22Rv1 (cell line): Measurements from ENCODE around the gene CNTNAP4.

Source experiments
- H3K27ac ChIP-seq: fragments of 450-650 bp; 2 replicates; pipeline ENCODE4 v1.5.1; 2017
- ZFX ChIP-seq: fragments of 450-650 bp; IDR thresholded peaks from 2 replicates; pipeline ENCODE4 v1.6.1; 2017; ENCODE audit warnings: antibody characterized with exemption, borderline replicate concordance
- TF ChIP-seq, protein P1 (sequence below): fragments of 450-650 bp; IDR thresholded peaks from 2 replicates; pipeline ENCODE4 v1.5.1; 2017; ENCODE audit warnings: mild to moderate bottlenecking

The CNTNAP4 gene

DNA sequence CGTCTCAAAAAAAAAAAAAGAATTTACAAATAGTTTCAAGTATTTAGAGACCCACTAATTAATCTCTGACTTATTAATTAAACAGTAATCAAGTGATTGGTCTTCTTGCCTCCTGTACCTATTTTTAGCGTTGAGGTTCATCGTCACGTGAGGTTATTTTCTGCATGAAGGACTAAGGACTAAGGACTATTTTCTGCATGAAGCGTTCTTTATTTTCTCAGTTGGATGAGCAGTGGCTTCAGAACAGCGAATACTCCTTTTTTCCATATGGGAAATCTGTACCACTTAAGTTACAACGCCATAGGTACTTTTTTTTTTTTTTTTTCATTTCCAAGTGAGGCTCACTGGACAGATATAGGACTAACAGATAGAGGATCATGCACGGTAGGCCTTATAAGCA lies 224.9 kb downstream of the CNTNAP4 start:
- H3K27ac ChIP-seq: no peak overlapping the region
- TF ChIP-seq ZFX: no peak
- TF ChIP-seq, protein P1, sequence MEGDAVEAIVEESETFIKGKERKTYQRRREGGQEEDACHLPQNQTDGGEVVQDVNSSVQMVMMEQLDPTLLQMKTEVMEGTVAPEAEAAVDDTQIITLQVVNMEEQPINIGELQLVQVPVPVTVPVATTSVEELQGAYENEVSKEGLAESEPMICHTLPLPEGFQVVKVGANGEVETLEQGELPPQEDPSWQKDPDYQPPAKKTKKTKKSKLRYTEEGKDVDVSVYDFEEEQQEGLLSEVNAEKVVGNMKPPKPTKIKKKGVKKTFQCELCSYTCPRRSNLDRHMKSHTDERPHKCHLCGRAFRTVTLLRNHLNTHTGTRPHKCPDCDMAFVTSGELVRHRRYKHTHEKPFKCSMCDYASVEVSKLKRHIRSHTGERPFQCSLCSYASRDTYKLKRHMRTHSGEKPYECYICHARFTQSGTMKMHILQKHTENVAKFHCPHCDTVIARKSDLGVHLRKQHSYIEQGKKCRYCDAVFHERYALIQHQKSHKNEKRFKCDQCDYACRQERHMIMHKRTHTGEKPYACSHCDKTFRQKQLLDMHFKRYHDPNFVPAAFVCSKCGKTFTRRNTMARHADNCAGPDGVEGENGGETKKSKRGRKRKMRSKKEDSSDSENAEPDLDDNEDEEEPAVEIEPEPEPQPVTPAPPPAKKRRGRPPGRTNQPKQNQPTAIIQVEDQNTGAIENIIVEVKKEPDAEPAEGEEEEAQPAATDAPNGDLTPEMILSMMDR: no peak

DNA sequence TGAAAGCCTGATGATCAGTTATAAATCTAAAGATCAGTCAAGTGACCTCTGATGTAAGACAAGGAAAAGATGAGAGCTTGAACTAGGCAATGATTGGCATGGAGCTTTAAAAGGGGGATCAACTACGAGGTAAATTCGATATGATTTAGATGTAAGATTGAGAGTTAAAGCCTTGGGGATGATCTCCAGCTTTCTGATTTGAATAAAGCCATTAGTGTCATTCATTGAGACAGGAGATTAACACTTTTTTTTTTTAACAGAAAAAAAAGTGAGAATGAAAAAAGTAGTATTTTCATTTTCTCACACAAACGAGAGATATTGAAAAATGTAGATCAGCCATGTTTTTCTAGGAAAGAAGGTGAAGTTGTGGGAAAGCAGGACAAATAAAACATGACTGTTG lies 225.4 kb downstream of the CNTNAP4 start:
- no peak overlapping the region for H3K27ac ChIP-seq
- TF ChIP-seq, protein P1: no peak
- no peak for TF ChIP-seq ZFX

DNA sequence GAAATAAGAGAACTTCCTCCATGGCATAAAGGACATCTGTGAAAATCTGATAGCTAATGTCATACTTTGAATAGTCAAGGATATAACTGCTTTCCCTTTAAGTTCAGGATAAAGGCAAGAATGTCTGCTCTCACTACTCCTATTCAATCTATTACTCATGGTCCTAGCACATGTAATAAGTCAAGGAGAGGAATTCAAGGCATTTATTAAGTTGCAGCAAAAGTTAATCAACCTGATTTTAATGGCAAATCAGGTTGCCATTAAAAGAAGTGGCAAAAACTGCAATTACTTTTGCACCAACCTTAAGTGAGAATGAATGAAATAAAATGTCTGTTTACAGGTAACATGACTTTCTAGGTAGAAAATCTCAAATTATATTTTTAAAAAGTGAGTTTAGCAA lies 225.9 kb downstream of the CNTNAP4 start:
- no peak overlapping the region for H3K27ac ChIP-seq
- no peak for TF ChIP-seq ZFX
- TF ChIP-seq, protein P1: no peak

DNA sequence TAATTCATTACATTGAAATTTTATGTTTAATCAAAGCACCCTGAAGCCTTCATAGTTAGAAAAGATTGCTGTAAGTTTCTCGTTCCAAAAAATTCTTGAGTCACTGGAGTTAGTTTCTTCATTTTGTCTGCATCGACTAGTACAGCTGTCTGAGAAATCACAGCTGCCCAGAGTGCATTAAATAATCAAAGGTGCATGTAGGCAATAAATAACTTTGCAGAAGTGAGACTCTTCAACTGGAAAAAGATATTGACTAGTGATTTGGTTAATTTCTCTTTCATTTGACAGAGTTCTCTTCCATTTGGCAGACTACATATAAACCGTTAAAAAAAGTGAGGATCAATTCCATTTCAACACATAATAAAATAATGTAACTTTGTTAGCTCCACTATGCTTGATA lies 234.0 kb downstream of the CNTNAP4 start:
- no peak overlapping the region for H3K27ac ChIP-seq
- TF ChIP-seq ZFX: no peak
- TF ChIP-seq, protein P1: no peak

DNA sequence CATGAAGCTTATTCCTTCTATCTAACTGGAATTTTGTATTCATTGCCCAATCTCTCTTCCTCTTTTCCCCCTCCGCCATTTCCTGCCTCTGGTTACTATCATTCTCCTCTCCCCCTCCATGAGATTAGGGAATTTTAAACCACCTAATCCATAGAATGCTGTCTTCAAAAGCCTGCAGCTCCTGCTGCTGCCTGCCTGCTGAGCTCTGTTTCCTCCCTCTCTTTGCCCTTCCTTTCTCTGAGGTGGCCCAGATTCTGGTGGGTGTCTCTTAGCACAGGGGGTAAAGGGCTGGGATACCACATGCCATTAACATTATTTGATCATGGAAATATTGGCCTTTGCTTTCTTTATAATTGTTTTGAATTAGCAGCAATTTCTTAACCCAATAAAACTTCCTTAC lies 241.6 kb downstream of the CNTNAP4 start:
- H3K27ac ChIP-seq: no peak overlapping the region
- TF ChIP-seq ZFX: no peak
- TF ChIP-seq, protein P1: no peak

DNA sequence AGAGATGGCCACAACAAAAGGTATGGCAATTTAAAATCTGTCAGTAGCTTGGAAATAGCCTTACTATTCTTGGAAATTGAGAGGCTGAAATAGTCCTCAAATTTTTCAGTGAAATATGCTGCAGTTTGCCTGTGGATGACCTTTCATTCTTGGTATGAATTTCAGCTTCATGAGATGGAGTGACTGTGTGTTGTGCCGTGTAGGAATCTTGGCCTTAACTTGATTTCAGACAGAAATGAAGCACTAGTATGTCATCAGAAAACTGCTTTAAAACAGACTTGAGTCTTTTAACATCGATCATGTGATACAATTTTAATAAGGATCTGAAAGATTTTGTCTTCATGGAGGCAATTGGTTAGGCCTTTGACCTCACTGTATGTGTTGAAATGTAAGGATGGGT lies 247.2 kb downstream of the CNTNAP4 start:
- no peak for TF ChIP-seq ZFX
- TF ChIP-seq, protein P1: no peak
- no peak overlapping the region for H3K27ac ChIP-seq

DNA sequence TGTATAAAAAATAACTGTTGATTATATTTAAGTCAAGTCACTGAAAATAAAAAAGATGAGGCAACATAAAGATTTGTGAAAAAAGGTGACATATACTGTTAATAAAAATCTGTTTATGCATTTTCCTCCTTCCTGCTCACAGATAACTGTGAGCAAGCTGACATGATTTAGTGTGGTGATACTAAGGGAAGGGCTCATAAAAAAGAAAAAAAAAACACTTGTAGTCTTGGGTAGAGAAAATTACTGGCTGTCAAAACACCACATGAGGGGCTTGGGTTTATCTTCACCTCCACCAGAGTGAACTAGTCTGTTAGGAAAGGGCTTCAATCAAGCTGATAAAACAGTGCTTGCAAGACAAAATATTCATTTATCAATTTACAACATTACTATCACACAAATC lies 247.6 kb downstream of the CNTNAP4 start:
- H3K27ac ChIP-seq: no peak overlapping the region
- no peak for TF ChIP-seq ZFX
- TF ChIP-seq, protein P1: no peak
